HepG2 (cell line): Measurements from ENCODE around the gene PSORS1C2. TPM values are rescaled to one million over a fixed set of nuclear protein-coding genes. Genes with fewer than 3 reads are reported as not detected.
"Not testable (repeated sequence)": the region's sequence is repeated elsewhere in the genome, so short reads cannot be mapped to it uniquely, and the experiment has no call there.

Source experiments
- ATAC-seq: fragments of 200-7000 bp; cut with Tn5 transposase; 3 replicates; pipeline ENCODE4 v1.9.1; 2020; ENCODE audit warnings: mild to moderate bottlenecking, moderate library complexity
- BruUV-seq: library from RNA; stranded (reverse); fragments of 400-500 nt; replicated peaks from 2 replicates; lab custom pipeline; 2021; lab: Mats Ljungman, UMichigan
- CTCF ChIA-PET: fragments of 300-600 bp; formaldehyde crosslinking; extraction: SDS; loops from one replicate; lab custom pipeline; 2021; ENCODE audit warnings: low total read pairs, inconsistent platforms, low intra/inter-chr PET ratio; lab: Yijun Ruan, JAX
- POLR2A ChIA-PET: fragments of 350-600 bp; sonication (Branson Sonifier 250); formaldehyde crosslinking; loops from one replicate; lab custom pipeline; 2020; ENCODE audit warnings: antibody characterized with exemption, inconsistent platforms; lab: Yijun Ruan, JAX
- DNase-seq: peaks from one replicate; pipeline ENCODE4 v3.0.0-alpha.2; 2015; ENCODE audit warnings: low spot score
- FAIRE-seq: peaks from 3 replicates; lab custom pipeline; 2011; peaks lifted over from hg19 to GRCh38; lab: Jason Lieb, UNC
- H2AFZ ChIP-seq: one replicate; pipeline ENCODE4 v1.6.1; 2011; ENCODE audit warnings: low read length, inconsistent platforms
- H3K27ac ChIP-seq: fragments of 300-600 bp; 3 replicates; pipeline ENCODE4 v1.8.0; 2011; ENCODE audit warnings: mixed run types, mild to moderate bottlenecking, mixed read lengths, low read length, inconsistent platforms; ENCODE audit not compliant: insufficient read depth; ENCODE audit errors: extremely low read length
- H3K27me3 ChIP-seq, 2 experiments: fragments of 200-600 bp in 1 of 2; 2 replicates in 1 of 2; 3 replicates in 1 of 2; pipeline versions ENCODE4 v1.6.0 to v1.8.0; 2011; ENCODE audit warnings: low read length in 2 of 2, mild to moderate bottlenecking in 2 of 2, moderate library complexity in 2 of 2, inconsistent platforms in 1 of 2; ENCODE audit not compliant: insufficient read depth in 2 of 2, control insufficient read depth in 1 of 2
- H3K36me3 ChIP-seq, 2 experiments: fragments of 200-600 bp in 1 of 2; replicated peaks in 1 of 2; 2 replicates in 1 of 2; 3 replicates in 1 of 2; pipeline versions ENCODE4 v1.5.1 to v1.8.0; 2011; ENCODE audit warnings: low read length in 2 of 2, inconsistent platforms in 1 of 2; ENCODE audit not compliant: insufficient read depth in 2 of 2, control insufficient read depth in 1 of 2
- H3K4me1 ChIP-seq: 2 replicates; pipeline ENCODE4 v1.5.1; 2012; ENCODE audit warnings: low read length, inconsistent platforms; ENCODE audit not compliant: insufficient read depth
- H3K4me2 ChIP-seq: 2 replicates; pipeline ENCODE4 v1.6.0; 2011; ENCODE audit warnings: low read depth, low read length, inconsistent platforms
- H3K4me3 ChIP-seq, 3 experiments: fragments of 200-600 bp in 1 of 3; sonication (generic), shearing (Covaris generic) in 1 of 3; replicated peaks in 1 of 3; 2 replicates each; pipeline ENCODE4 v1.5.1; 2011 to 2016; ENCODE audit warnings: low read length in 3 of 3, inconsistent platforms in 2 of 3, low read depth in 2 of 3, mild to moderate bottlenecking in 2 of 3, control low read depth in 1 of 3, mixed read lengths in 1 of 3; ENCODE audit not compliant: insufficient read depth in 1 of 3
- H3K79me2 ChIP-seq: one replicate; pipeline ENCODE4 v1.6.1; 2011; ENCODE audit warnings: low read length, inconsistent platforms; ENCODE audit not compliant: insufficient read depth
- H3K9ac ChIP-seq: 2 replicates; pipeline ENCODE4 v1.6.0; 2011; ENCODE audit warnings: mild to moderate bottlenecking, low read depth, low read length, inconsistent platforms; ENCODE audit not compliant: insufficient read depth
- H3K9me3 ChIP-seq: 2 replicates; pipeline ENCODE4 v1.5.1; 2012; ENCODE audit warnings: mild to moderate bottlenecking, low read length
- H4K20me1 ChIP-seq: 2 replicates; pipeline ENCODE4 v1.6.0; 2011; ENCODE audit warnings: inconsistent platforms, mild to moderate bottlenecking, low read length, moderate library complexity; ENCODE audit not compliant: insufficient read depth
- SOX6 ChIP-seq, 2 experiments: fragments of 450-650 bp in 1 of 2; sonication (generic) in 1 of 2; formaldehyde crosslinking in 1 of 2; IDR thresholded peaks; 2 replicates each; pipeline versions ENCODE4 v1.4.0 to v1.6.1; 2017 to 2020; ENCODE audit warnings: antibody characterized with exemption in 1 of 2, mild to moderate bottlenecking in 1 of 2, missing genetic modification reagents in 1 of 2
- ZFX ChIP-seq: sonication (generic); formaldehyde crosslinking; IDR thresholded peaks from 2 replicates; pipeline ENCODE4 v1.4.0; 2020; ENCODE audit warnings: mild to moderate bottlenecking, low read depth, missing genetic modification reagents, moderate library complexity
- ZKSCAN8 ChIP-seq: IDR thresholded peaks from 2 replicates; pipeline ENCODE4 v1.6.1; 2016; ENCODE audit warnings: borderline replicate concordance, missing genetic modification reagents, missing compliant biosample characterization
- ZMYM4 ChIP-seq: sonication (generic); formaldehyde crosslinking; IDR thresholded peaks from 2 replicates; pipeline ENCODE4 v1.8.1; 2023; ENCODE audit warnings: mild to moderate bottlenecking, missing genetic modification reagents
- ZNF543 ChIP-seq: sonication (generic); formaldehyde crosslinking; IDR thresholded peaks from 2 replicates; pipeline ENCODE4 v1.4.0; 2020; ENCODE audit warnings: mild to moderate bottlenecking, missing genetic modification reagents
- ZNF703 ChIP-seq: sonication (generic); formaldehyde crosslinking; IDR thresholded peaks from 2 replicates; pipeline ENCODE4 v1.5.1; 2020; ENCODE audit warnings: missing genetic modification reagents, mild to moderate bottlenecking, moderate library complexity, borderline replicate concordance
- WGBS: methylation state at CpG from one replicate; pipeline ENCODE4 v1.1.6; 2017; ENCODE audit warnings: low lambda C conversion rate; 5-methylcytosine and 5-hydroxymethylcytosine counted together
- in situ Hi-C: cut with HindIII; loops from 2 replicates; pipeline ENCODE4 v1.10.0; 2017; ENCODE audit warnings: low pct_unique_long_range_greater_than_20kb; ENCODE audit not compliant: extremely low pct_ligation_motif_present
- intact Hi-C: fragments of 100-400 bp; cut with micrococcal nuclease; formaldehyde crosslinking; loops from one replicate; pipeline ENCODE4 v1.10.0; 2022; ENCODE audit not compliant: unreplicated experiment
- polyA plus RNA-seq, 8 experiments: library from polyadenylated mRNA; depleted of rRNA in 3 of 8; stranded (reverse) in 7 of 8; unstranded in 1 of 8; fragments of >200 nt; fragmentation: Illumina TruSeq in 4 of 8; extraction: Trizol in 4 of 8; gene quantifications; 2 replicates each; pipeline versions ENCODE4 v1.2.1 to v1.2.3, GENCODE V29; 2011 to 2016; ENCODE audit warnings: low read depth in 4 of 8, missing spikeins in 1 of 8, mixed read lengths in 1 of 8; ENCODE audit not compliant: insufficient read depth in 1 of 8
- total RNA-seq, 5 experiments: library from RNA; depleted of rRNA; stranded (reverse); fragments of >200 nt; fragmentation: Illumina TruSeq; extraction: Trizol; gene quantifications; 2 replicates each; pipeline ENCODE4 v1.2.3, GENCODE V29; 2016; ENCODE audit warnings: low read depth in 1 of 5
- TF ChIP-seq, protein P1 (sequence below): sonication (generic); formaldehyde crosslinking; IDR thresholded peaks from 2 replicates; pipeline ENCODE4 v1.4.0; 2020; ENCODE audit warnings: missing genetic modification reagents
- TF ChIP-seq, protein P2 (sequence below): sonication (generic); formaldehyde crosslinking; conservative IDR thresholded peaks from 2 replicates; pipeline ENCODE4 v1.4.0; 2020; ENCODE audit warnings: mild to moderate bottlenecking, missing genetic modification reagents, moderate library complexity

The PSORS1C2 gene
- total and polyA plus RNA-seq, 2 of the 13 experiments (the other 11 are each of a cell fraction or from before 2014, with no cell fraction given): not detected

DNA sequence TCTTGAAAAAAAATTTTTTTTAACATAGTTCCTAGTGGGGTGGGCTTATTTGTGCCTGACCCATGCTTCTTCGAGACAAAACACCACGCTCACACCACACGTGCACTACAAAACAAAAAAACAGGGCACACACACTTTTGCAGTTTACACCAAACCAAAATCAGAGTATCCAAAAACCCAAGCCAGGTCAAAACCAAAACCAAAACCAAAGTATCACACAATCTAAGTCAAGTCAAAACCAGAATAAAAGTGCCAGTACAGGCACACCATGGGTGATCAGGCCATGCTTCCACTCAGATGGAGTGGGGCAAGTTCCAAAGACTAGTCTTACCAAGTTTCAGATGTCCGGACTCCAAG, 46.8 kb upstream of the PSORS1C2 start (continued):
- TF ChIP-seq ZNF703 (CRISPR knock-in tag) (0 out of 2 replicates have a peak, but pooled peaks have one; percentile 46), ZNF543 (peak; percentile 19; the same call in 1 of the 2 replicates), ZKSCAN8 (CRISPR knock-in tag) (0 out of 2 replicates have a peak, but pooled peaks have one; percentile 8)

DNA sequence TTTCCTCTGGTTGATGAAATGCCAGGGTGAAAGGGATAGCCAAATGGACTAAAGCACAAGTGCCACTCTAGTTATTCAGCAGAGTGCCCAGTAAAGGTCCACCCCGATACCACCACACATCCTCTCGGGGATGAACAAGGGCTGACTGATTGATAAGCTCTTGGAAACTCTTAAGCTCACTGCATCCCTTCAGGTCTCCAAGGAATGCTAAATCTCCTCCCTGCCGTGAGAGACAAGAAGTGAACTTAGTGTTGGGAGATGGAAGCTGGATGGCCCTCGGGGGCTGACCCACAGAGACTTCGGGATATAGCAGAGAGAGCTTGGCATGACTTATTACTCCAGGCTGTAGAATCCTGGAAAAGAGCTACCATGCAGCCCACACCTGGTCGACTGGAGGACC, 45.0 kb upstream of the PSORS1C2 start:
- H3K9me3 ChIP-seq, intact Hi-C loops, FAIRE-seq, H3K27me3 ChIP-seq, in situ Hi-C loops, H3K27ac ChIP-seq, DNase-seq, ATAC-seq, CTCF ChIA-PET, H2AFZ ChIP-seq, BruUV-seq, H4K20me1 ChIP-seq: not testable (repeated sequence)
- peaks cover 44% of the 10 kb centered on the region for H3K4me1 ChIP-seq
- peak overlapping the region; percentile 22 to 87 (median 70); a peak in 5 of 6 replicates for H3K4me3 ChIP-seq
- POLR2A ChIA-PET: interaction anchor here (1.6 kb wide), 1 partner anchor 270 kb away, joined by 3 read pairs; the partner anchor contains the start of gene VARS2
- H3K36me3 ChIP-seq: peaks cover 6 to 18% of the 10 kb centered on the region in 2 experiments; a peak in 3 of 5 replicates
- H3K79me2 ChIP-seq: peaks cover 49% of the 10 kb centered on the region
- H3K4me2 ChIP-seq: peak overlapping the region; percentile 94
- 65% methylated on average over 6 of the region's 6 CpGs for WGBS
- TF ChIP-seq ZFX (CRISPR knock-in tag): peak; percentile 3; the same call in 1 of the 2 replicates
- H3K9ac ChIP-seq: peak overlapping the region; percentile 47; the same call in 1 of the 2 replicates

DNA sequence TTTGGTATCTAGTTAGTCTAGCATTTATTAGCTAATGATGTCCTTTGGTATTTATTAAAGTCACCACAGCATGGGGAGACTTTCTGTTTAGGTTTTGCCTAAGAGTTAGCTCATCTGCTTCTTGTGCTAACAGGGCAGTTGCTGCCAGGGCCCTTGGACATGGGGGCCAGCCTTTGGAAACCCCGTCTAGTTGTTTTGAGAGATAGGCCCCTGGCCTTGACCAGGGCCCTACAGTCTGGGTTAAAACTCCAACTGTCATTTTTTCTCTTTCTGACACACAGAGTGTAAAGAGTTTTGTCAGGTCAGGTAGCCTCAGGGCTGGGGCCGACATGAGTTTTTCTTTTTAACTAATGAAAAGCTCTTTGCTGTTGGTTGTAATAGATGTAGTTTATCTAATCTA, 44.4 kb upstream of the PSORS1C2 start:
- H3K27ac ChIP-seq; H3K9ac ChIP-seq; intact Hi-C loops; BruUV-seq; FAIRE-seq; CTCF ChIA-PET; ATAC-seq; in situ Hi-C loops; H2AFZ ChIP-seq; DNase-seq; H3K27me3 ChIP-seq; H4K20me1 ChIP-seq; H3K4me3 ChIP-seq; H3K9me3 ChIP-seq; TF ChIP-seq SOX6 (IDR thresholded peaks at IDR 0.05): not testable (repeated sequence)
- Histone ChIP-seq H3K4me2 (peak overlapping the region; percentile 94; the same call in 1 of the 2 replicates), H3K79me2 (peaks cover 51% of the 10 kb centered on the region), H3K4me1 (peaks cover 44% of the 10 kb centered on the region), H3K36me3 (peaks cover 6 to 23% of the 10 kb centered on the region in 2 experiments; a peak in 3 of 5 replicates)
- WGBS: 8% methylated on average over 2 of the region's 2 CpGs
- POLR2A ChIA-PET: interaction anchor here (1.6 kb wide), 1 partner anchor 269 kb away, joined by 3 read pairs; the partner anchor contains the start of gene VARS2
- TF ChIP-seq, protein P1, sequence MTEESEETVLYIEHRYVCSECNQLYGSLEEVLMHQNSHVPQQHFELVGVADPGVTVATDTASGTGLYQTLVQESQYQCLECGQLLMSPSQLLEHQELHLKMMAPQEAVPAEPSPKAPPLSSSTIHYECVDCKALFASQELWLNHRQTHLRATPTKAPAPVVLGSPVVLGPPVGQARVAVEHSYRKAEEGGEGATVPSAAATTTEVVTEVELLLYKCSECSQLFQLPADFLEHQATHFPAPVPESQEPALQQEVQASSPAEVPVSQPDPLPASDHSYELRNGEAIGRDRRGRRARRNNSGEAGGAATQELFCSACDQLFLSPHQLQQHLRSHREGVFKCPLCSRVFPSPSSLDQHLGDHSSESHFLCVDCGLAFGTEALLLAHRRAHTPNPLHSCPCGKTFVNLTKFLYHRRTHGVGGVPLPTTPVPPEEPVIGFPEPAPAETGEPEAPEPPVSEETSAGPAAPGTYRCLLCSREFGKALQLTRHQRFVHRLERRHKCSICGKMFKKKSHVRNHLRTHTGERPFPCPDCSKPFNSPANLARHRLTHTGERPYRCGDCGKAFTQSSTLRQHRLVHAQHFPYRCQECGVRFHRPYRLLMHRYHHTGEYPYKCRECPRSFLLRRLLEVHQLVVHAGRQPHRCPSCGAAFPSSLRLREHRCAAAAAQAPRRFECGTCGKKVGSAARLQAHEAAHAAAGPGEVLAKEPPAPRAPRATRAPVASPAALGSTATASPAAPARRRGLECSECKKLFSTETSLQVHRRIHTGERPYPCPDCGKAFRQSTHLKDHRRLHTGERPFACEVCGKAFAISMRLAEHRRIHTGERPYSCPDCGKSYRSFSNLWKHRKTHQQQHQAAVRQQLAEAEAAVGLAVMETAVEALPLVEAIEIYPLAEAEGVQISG (CRISPR knock-in tag): peak; percentile 33; the same call in 1 of the 2 replicates
- 0 out of 2 replicates have a peak, but pooled peaks have one; percentile 20 for TF ChIP-seq SOX6 (CRISPR knock-in tag; IDR thresholded peaks at IDR 0.05)
- 0 out of 2 replicates have a peak, but pooled peaks have one; percentile 28 for TF ChIP-seq ZMYM4
- TF ChIP-seq, protein P2, sequence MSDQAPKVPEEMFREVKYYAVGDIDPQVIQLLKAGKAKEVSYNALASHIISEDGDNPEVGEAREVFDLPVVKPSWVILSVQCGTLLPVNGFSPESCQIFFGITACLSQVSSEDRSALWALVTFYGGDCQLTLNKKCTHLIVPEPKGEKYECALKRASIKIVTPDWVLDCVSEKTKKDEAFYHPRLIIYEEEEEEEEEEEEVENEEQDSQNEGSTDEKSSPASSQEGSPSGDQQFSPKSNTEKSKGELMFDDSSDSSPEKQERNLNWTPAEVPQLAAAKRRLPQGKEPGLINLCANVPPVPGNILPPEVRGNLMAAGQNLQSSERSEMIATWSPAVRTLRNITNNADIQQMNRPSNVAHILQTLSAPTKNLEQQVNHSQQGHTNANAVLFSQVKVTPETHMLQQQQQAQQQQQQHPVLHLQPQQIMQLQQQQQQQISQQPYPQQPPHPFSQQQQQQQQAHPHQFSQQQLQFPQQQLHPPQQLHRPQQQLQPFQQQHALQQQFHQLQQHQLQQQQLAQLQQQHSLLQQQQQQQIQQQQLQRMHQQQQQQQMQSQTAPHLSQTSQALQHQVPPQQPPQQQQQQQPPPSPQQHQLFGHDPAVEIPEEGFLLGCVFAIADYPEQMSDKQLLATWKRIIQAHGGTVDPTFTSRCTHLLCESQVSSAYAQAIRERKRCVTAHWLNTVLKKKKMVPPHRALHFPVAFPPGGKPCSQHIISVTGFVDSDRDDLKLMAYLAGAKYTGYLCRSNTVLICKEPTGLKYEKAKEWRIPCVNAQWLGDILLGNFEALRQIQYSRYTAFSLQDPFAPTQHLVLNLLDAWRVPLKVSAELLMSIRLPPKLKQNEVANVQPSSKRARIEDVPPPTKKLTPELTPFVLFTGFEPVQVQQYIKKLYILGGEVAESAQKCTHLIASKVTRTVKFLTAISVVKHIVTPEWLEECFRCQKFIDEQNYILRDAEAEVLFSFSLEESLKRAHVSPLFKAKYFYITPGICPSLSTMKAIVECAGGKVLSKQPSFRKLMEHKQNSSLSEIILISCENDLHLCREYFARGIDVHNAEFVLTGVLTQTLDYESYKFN: peak; percentile 46
